Measurements from ENCODE around the gene HAPLN2.
A peak's percentile ranks its signal among the peaks of the same experiment; 100 is the strongest.

Gene HAPLN2

GRCh38 chr1:156645056-156645455, 25.8 kb downstream of the HAPLN2 start:
- DNase-seq (ENCODE audit: low read depth): no peak

GRCh38 chr1:156645666-156646065, 26.5 kb downstream of the HAPLN2 start:
- DNase-seq (ENCODE audit: low read depth): no peak

- no peak for DNase-seq (ENCODE audit: low read depth)
Observed at GRCh38 chr1:156646738-156647211, 27.6 kb downstream of the HAPLN2 start.

GRCh38 chr1:156647351-156647750, 28.1 kb downstream of the HAPLN2 start:
- no peak for DNase-seq (ENCODE audit: low read depth)

GRCh38 chr1:156648496-156648895, 29.3 kb downstream of the HAPLN2 start:
- no peak for DNase-seq (ENCODE audit: low read depth)

GRCh38 chr1:156648951-156649350, 29.7 kb downstream of the HAPLN2 start:
- no peak for DNase-seq (ENCODE audit: low read depth)

GRCh38 chr1:156652131-156652991, 33.1 kb downstream of the HAPLN2 start:
- DNase-seq (ENCODE audit: low read depth): no peak

GRCh38 chr1:156652992-156653355, 33.8 kb downstream of the HAPLN2 start:
- DNase-seq (ENCODE audit: low read depth): no peak

GRCh38 chr1:156654700-156655099, 35.5 kb downstream of the HAPLN2 start:
- no peak for DNase-seq (ENCODE audit: low read depth)

- DNase-seq (ENCODE audit: low read depth): no peak
Observed at GRCh38 chr1:156655151-156655903, 36.1 kb downstream of the HAPLN2 start.

- DNase-seq (ENCODE audit: low read depth): no peak
Observed at GRCh38 chr1:156655904-156656516, 36.8 kb downstream of the HAPLN2 start.

- peak; percentile 40 for DNase-seq (ENCODE audit: low read depth)
Observed at GRCh38 chr1:156656806-156657740, 37.9 kb downstream of the HAPLN2 start.

GRCh38 chr1:156657741-156658319, 38.6 kb downstream of the HAPLN2 start:
- no peak for DNase-seq (ENCODE audit: low read depth)

GRCh38 chr1:156658496-156658895, 39.3 kb downstream of the HAPLN2 start:
- DNase-seq (ENCODE audit: low read depth): no peak

- DNase-seq (ENCODE audit: low read depth): no peak
Observed at GRCh38 chr1:156658945-156659574, 39.8 kb downstream of the HAPLN2 start.

GRCh38 chr1:156659661-156659987, 40.4 kb downstream of the HAPLN2 start:
- no peak for DNase-seq (ENCODE audit: low read depth)

- DNase-seq (ENCODE audit: low read depth): peak; percentile 97
Observed at GRCh38 chr1:156659988-156660751, 41.0 kb downstream of the HAPLN2 start.

GRCh38 chr1:156660752-156661112, 41.5 kb downstream of the HAPLN2 start:
- DNase-seq (ENCODE audit: low read depth): no peak

- DNase-seq (ENCODE audit: low read depth): no peak
Observed at GRCh38 chr1:156662005-156662799, 43.0 kb downstream of the HAPLN2 start.

- no peak for DNase-seq (ENCODE audit: low read depth)
Observed at GRCh38 chr1:156662800-156663055, 43.5 kb downstream of the HAPLN2 start.

All from fibroblast of the conjunctiva (primary cell).